Measurements from ENCODE around the gene GPR39.

The GPR39 gene

DNA sequence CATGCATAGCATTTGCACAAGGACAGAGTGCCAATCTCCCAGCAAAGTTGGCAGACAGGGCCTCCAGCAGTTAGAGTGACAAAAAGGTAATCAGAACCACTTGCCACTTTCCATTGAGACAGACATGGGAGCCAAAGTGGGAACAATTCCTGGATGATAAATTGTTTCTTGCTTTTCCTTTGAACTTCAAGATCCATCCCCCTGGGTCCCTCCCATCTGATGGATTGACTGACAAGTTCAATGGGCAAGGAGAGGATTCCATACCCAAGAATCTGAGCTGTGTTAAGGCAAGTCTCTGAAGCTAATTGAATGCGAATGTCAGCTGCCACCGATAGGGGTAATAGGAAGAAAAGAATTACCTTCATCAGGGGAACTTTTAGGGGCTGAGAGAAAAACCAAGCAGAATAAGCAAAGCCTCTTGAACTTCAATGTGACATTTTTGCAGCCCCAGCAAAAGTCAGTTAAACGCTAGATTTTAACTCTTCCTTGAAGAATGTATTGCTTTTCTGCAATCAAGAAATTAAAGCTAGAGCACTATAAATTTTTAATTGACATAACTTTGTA is 156.9 kb downstream of the GPR39 start:
- DNase-seq, result no peak

- no peak for DNase-seq
Measured at GRCh38 chr2:132577686-132578085, 161.1 kb downstream of the GPR39 start.

DNA sequence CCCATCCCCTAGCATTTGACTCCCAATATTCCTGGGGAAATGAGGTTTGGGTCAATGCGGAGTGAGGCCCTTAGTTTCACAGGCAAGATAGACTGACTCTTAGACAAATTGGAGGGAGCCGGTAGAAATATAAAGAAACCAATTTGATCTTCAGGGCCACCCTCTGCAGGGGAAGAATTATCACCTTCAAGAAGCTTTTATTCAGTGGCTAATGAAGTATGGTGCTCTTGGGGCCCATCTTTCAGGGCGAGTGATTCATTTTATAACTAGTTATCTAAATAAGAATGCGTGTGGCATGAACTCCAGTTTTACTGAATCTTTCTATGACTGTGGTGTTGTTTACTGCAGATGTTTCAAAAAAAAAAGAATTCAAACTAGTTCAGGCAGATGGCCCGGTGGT is 165.0 kb downstream of the GPR39 start:
- DNase-seq, result no peak

- no peak for DNase-seq
Measured at GRCh38 chr2:132581991-132582738, 165.6 kb downstream of the GPR39 start.

DNA sequence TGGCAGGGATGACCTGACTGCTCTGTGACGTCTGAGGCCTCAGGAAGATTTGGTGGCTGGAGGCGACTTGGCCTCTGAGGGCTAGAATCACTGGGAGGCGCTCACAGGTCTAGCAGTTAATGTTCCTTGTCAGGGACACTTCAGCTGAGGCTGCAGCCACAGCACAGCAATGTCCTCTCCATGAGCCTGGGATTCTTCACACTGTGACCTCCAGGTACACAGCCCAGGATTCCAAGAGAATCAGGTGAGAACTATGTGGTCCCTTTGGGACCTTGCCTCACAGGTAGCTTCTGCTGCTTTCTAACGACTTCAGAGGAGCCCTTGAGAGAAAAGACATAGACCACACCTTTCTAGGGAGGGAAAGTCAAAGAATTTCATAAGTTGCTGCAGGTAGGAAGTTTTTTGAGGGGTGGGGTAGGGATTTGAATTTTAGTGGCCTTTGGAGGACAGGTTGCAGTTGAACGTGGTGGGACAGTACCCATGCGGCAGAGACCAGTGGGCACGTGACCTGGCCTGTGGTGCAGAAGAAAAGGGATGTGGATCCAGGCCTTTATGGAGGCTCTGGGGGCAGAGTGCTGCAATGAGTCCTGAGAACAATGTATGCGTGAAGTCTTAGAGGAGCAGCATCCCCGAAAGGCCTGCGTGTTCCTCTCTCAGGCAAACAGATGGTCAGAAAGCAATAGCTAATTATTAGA is 167.2 kb downstream of the GPR39 start:
- no peak for DNase-seq

DNA sequence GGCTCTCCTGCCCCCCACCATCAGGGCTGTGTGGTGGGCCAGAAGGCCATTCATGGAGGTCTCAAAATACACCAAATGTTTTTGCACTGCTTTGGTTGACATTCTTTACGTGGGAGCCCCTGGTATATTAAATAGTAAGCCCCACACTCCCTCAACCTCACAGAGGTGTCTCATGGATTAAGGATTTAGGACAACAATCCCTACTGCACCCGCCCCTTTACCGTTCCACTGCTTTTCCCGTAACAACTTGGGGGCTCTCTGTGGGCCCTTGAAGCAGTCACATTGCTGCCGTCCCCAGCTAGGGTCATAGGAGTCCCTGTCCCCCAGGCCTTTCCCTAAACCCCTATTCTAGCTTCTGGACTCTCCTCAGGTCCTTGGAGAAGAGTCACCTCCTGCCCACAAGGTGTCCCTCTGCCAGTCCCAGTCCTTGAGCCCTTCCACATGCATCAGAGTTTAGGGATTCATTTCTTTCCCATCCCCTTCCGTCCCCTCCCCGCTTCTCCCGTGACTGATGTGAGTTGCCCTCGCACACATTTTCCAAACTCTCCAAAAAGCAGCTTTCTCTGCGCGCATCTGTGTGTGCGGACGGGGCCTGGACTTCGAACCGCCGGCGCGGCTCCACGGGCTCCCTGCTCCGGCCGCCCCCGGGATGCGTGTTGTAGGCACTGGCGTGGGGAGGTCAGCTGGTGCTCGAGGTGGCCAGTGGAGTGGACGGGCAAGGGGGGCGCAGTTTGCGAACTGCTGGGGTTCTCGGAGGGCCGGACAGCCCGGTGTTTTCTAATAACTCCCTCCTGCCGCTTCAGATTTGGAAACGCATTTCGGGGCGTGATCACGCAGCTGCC is 168.6 kb downstream of the GPR39 start:
- no peak for DNase-seq

DNA sequence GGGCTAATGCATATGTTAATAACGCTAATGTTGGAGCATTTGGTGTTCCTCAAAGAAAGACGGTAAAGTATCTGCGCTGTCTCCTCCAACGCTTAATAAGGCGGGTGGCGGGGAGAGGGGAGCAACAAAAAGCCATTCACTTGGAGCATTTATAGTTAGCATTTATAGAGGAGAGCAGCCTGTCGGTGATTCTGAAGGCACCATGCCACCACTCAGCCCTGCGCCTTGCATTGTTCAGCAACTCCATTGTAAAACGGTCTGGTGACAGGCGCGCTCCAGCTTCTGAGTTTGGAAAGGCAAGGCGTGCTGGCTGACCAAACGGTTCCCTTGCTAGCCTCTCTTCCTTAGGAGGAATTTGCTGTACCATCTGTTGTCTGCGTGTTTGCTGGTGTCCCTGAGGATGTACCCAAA is 169.5 kb downstream of the GPR39 start:
- no peak for DNase-seq

DNA sequence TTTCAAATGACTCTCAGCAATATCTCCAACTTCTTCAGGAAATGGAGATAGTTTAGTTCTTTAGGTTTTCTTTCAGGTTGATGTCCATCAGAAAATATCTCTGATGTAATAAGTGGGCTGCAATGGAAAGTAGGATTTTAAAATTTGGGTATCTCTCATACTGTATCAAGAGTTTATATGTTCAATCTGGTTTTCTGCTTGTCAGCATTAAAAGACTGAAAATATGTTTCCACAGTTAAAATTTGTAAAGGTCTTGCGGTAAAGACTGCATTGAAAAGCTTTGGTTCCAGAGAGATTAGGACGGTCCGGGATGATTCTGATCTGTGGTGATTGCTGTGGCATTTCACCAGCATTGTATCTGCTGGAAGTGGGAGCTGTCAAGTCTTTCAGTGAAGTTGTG is 170.2 kb downstream of the GPR39 start:
- no peak for DNase-seq

- DNase-seq, result no peak
Measured at GRCh38 chr2:132588576-132588975, 172.0 kb downstream of the GPR39 start.

- no peak for DNase-seq
Measured at GRCh38 chr2:132589111-132589830, 172.7 kb downstream of the GPR39 start.

- DNase-seq, result no peak
Measured at GRCh38 chr2:132589966-132590365, 173.4 kb downstream of the GPR39 start.

- no peak for DNase-seq
Measured at GRCh38 chr2:132593171-132593570, 176.6 kb downstream of the GPR39 start.

- DNase-seq, result no peak
Measured at GRCh38 chr2:132595186-132595585, 178.6 kb downstream of the GPR39 start.

GRCh38 chr2:132595693-132596092 is 179.1 kb downstream of the GPR39 start:
- no peak for DNase-seq

- no peak for DNase-seq
Measured at GRCh38 chr2:132597166-132597565, 180.6 kb downstream of the GPR39 start.

GRCh38 chr2:132597831-132598230 is 181.2 kb downstream of the GPR39 start:
- DNase-seq, result no peak

DNA sequence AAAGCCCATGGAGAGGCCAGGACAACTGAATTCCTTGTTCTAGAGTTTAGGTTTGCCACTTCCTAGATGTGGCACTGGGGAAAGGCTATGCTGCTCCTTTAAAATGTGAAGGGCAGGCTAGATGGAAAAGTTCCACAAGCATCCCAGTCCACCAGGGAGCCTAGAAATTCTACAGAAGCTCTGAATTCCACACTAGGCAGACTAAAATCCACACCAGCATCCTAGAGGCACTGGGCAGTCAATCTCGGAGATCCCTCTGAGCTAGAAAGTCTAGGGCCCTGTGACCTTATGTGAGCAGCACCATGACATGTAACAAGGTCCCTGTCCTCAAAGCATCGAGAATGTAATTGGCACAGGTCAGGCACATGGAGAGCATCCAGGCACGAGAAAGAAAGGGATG is 181.9 kb downstream of the GPR39 start:
- no peak for DNase-seq

GRCh38 chr2:132599556-132599955 is 183.0 kb downstream of the GPR39 start:
- no peak for DNase-seq

- DNase-seq, result no peak
Measured at GRCh38 chr2:132604561-132604960, 188.0 kb downstream of the GPR39 start.

- no peak for DNase-seq
Measured at GRCh38 chr2:132605236-132606180, 188.9 kb downstream of the GPR39 start.

DNA sequence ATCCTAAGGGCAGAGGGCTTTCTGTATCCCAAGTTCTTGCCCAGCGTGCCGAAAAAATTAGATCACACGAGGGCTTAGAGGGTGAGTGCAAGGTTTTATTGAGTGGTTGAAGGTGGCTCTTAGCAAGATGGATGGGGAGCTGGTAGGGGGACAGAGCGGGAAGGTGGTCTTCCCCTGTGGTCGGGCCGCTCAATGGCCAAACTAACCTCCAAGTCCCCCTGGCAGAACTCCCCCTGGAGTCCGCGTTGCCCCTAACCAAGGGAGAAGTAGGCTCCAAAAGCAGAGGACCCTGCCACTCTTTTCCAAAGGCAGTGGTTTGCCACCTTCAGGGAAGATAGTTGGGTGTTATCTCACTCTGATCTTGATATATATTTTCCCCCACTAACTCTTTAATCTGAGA is 190.0 kb downstream of the GPR39 start:
- no peak for DNase-seq

All from left hindlimb (tissue), 1 donor.